Measurements from ENCODE around the gene KRT77.
A peak's percentile ranks its signal among the peaks of the same experiment; 100 is the strongest.

The KRT77 gene

GRCh38 chr12:52662918-52663229 lies 40.5 kb downstream of the KRT77 start:
- H3K27me3 Mint-ChIP-seq: no peaks in the 10 kb centered on the region
- no peak for ATAC-seq
- H3K27ac Mint-ChIP-seq: no peak overlapping the region
- no peaks in the 10 kb centered on the region for H3K4me1 Mint-ChIP-seq
- no peaks in the 10 kb centered on the region for H3K9me3 Mint-ChIP-seq
- no peak overlapping the region for H3K4me3 Mint-ChIP-seq
- DNase-seq: no peak

DNA sequence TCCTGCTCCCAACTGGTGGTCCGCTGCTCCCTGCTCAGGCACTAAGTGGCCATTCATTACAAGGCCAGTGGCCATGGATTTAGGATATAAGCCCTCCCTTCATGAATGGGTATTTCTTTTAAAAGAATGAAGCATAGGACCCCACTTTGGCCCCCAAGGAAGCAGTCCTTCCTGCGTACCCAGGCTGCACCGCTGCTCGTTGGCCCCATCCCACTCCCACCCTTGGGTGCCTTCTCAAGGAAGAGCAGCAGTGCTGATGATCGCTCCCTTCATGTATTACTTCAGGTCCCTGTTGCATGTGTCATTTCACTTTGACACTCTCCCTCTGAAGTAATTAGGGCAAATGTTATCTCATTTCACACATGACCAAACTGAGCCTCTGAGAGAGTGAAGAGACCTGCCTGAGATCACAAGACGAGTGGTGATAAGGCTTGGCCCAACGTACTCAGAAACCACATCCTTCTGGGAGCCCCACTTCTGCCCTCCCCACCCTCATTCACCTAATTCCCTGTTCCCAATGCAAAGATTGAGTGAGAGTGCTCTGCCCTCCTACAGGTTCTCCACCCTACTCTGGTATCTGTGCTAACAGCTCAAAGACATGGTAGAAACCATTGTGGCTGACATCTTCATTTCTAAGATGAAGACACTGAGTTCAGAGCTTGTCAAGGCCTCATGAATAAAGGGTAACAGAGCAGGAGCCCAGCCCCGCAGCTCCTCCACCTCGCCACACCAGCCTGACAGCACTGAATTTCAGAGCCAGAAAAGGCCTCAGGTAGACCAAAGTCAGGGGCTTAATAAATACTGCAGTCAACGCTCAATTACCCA lies 41.0 kb downstream of the KRT77 start:
- H3K27me3 Mint-ChIP-seq: no peaks in the 10 kb centered on the region
- no peak overlapping the region for H3K27ac Mint-ChIP-seq
- ATAC-seq (no peak), DNase-seq (no peak)
- H3K4me3 Mint-ChIP-seq: no peak overlapping the region
- no peaks in the 10 kb centered on the region for H3K4me1 Mint-ChIP-seq
- no peaks in the 10 kb centered on the region for H3K9me3 Mint-ChIP-seq

DNA sequence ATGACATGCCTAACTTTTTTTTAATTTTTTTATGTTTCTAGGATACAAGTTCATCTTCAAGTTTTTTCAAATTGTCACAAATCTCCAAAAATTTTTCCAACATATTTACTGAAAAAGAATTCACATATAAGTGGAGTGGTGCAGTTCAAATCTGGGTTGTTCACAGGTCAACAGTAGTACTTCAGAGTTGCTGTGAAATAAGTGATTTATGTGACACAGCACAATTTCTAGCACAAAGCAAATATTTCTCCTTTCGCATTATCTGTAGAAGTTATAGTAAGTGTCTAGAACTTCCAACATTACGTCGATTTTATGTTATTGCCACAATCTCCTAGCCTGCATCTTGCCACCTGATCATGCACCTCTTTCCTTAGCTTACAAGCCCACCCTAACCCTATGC lies 41.7 kb downstream of the KRT77 start:
- no peak overlapping the region for H3K27ac Mint-ChIP-seq
- no peak for ATAC-seq
- H3K9me3 Mint-ChIP-seq: no peaks in the 10 kb centered on the region
- no peaks in the 10 kb centered on the region for H3K27me3 Mint-ChIP-seq
- no peak overlapping the region for H3K4me3 Mint-ChIP-seq
- H3K4me1 Mint-ChIP-seq: no peaks in the 10 kb centered on the region
- no peak for DNase-seq

DNA sequence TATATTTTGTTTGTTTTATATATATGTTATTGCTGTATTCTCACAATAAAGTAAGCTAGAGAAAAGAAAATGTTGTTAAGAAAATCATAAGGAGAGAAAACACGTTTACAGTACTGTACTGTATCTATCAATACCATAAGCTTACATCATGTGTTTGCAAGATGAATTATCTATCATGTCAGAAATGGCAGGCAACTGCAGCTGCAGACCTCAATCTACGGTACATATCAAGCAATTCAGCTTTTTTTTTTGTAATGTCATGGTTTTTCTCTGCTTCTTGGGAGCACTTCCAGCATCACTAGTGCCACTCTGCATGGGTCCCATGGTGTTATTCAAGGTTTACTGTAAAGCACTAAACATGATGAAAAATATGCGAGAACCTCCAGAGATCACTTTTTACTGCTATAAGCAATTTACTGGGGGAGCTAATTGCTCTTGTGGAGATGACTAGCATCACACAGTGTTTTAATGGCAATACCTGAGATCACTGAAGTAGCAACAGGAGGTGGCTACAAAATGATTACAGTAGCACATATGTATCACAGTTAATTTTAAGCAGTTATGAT lies 42.3 kb downstream of the KRT77 start:
- no peaks in the 10 kb centered on the region for H3K27me3 Mint-ChIP-seq
- DNase-seq (no peak), ATAC-seq (no peak)
- H3K27ac Mint-ChIP-seq: no peak overlapping the region
- no peaks in the 10 kb centered on the region for H3K9me3 Mint-ChIP-seq
- no peak overlapping the region for H3K4me3 Mint-ChIP-seq
- H3K4me1 Mint-ChIP-seq: no peaks in the 10 kb centered on the region

GRCh38 chr12:52659951-52660350 lies 43.4 kb downstream of the KRT77 start:
- DNase-seq (no peak), ATAC-seq (no peak)
- Mint-ChIP-seq H3K9me3 (no peaks in the 10 kb centered on the region), H3K4me1 (no peaks in the 10 kb centered on the region), H3K27ac (no peak overlapping the region), H3K4me3 (no peak overlapping the region), H3K27me3 (no peaks in the 10 kb centered on the region)

DNA sequence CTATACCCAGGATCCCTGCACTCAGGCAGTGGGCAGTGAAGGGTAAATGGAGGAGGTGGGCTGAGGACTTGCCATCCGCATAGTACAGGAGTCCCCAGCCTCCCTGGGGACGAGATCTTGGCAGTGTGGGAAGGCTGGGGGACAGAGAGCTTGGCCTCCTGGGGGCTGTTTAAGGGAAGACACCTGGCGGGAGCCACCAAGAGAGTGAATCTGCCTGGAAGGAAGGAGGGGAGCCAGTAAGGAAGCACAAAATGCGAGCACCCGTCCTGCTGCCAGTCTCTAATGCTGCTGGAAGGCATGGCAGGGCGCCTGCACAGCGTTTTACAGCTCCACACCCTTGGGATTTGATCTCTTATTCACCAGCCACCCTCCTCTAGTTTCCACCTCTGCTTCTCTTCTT lies 43.9 kb downstream of the KRT77 start:
- Mint-ChIP-seq H3K9me3 (no peaks in the 10 kb centered on the region), H3K27ac (no peak overlapping the region), H3K27me3 (no peaks in the 10 kb centered on the region), H3K4me1 (no peaks in the 10 kb centered on the region), H3K4me3 (no peak overlapping the region)
- DNase-seq: no peak
- no peak for ATAC-seq

DNA sequence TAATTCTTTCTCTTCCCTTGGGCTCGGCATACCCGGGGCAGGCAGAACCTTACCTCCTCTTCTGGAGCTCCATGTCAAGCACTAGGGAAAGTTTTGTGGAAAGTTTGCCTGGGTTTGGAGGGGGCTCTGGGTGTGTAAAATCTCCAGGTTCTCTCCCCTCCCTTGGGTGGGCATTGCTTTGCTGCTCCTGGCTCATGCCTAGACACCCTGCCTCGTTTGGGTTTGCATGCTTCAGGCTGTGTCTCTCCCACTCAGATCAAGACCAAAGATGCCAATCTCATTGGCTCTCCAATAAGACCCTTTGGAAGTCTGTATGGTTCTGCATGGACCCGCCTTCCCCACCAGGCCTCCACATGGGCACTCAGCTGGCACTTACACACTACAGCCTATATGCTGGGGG lies 45.1 kb downstream of the KRT77 start:
- no peaks in the 10 kb centered on the region for H3K4me1 Mint-ChIP-seq

GRCh38 chr12:52657250-52657902 lies 45.9 kb downstream of the KRT77 start:
- ATAC-seq: no peak
- no peaks in the 10 kb centered on the region for H3K9me3 Mint-ChIP-seq
- H3K27me3 Mint-ChIP-seq: no peaks in the 10 kb centered on the region
- no peak for DNase-seq
- no peak overlapping the region for H3K27ac Mint-ChIP-seq
- H3K4me1 Mint-ChIP-seq: no peaks in the 10 kb centered on the region
- H3K4me3 Mint-ChIP-seq: no peak overlapping the region

More for the DNA sequence above, 45.1 kb downstream of the KRT77 start:
- Mint-ChIP-seq H3K27ac (peak overlapping the region in 1 of 2 donors; percentile 43), H3K27me3 (no peaks in the 10 kb centered on the region), H3K9me3 (no peaks in the 10 kb centered on the region), H3K4me3 (no peak overlapping the region)
- ATAC-seq (no peak), DNase-seq (no peak)

GRCh38 chr12:52656616-52657015 lies 46.7 kb downstream of the KRT77 start:
- DNase-seq (no peak), ATAC-seq (no peak)
- Mint-ChIP-seq H3K4me3 (no peak overlapping the region), H3K9me3 (no peaks in the 10 kb centered on the region), H3K4me1 (no peaks in the 10 kb centered on the region), H3K27me3 (no peaks in the 10 kb centered on the region), H3K27ac (no peak overlapping the region)

DNA sequence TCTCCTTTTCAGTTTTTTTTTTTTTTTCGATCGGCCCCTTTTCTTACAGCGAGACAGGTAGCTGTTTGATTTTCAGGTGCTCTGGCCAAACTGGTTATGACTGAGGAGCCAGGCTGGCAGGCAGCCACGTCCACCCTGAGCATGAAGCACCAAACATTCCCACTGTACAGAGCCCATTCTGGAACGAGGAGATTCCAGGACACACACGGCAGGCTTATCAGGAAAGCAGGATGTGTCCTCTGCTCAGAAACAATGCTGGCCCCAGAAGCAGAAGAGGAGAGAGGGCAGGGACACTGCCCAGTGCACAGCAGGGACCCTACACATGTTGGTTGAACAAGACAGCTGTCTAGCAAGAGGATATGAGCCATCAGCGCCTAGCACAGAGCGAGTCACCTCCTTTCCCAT lies 47.6 kb downstream of the KRT77 start:
- H3K27me3 Mint-ChIP-seq: no peaks in the 10 kb centered on the region
- no peak overlapping the region for H3K4me3 Mint-ChIP-seq
- DNase-seq (no peak), ATAC-seq (no peak)
- no peaks in the 10 kb centered on the region for H3K4me1 Mint-ChIP-seq
- no peak overlapping the region for H3K27ac Mint-ChIP-seq
- H3K9me3 Mint-ChIP-seq: no peaks in the 10 kb centered on the region

DNA sequence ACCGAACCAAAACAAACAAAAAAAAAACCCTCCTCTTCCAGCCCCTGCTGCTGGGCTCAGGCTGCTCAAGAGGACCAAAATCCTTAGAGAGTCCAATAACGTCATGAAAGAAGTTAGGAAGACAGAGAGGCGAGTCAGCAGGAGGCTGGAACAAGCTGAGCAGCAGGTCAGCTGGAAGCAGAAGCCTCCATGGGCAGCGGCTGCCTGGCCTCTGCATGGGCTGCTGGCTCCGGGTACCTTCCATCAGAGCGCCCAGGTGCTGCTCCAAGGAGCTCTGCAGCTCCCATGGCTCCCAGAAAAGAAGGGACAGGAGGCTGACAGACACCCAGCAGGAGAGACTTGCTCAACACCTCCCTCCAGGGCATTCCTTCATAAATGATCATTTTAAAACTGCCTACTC lies 48.1 kb downstream of the KRT77 start:
- Mint-ChIP-seq H3K27me3 (no peaks in the 10 kb centered on the region), H3K9me3 (no peaks in the 10 kb centered on the region), H3K4me3 (no peak overlapping the region), H3K4me1 (peaks cover 2% of the 10 kb centered on the region), H3K27ac (no peak overlapping the region)
- DNase-seq (no peak), ATAC-seq (no peak)

DNA sequence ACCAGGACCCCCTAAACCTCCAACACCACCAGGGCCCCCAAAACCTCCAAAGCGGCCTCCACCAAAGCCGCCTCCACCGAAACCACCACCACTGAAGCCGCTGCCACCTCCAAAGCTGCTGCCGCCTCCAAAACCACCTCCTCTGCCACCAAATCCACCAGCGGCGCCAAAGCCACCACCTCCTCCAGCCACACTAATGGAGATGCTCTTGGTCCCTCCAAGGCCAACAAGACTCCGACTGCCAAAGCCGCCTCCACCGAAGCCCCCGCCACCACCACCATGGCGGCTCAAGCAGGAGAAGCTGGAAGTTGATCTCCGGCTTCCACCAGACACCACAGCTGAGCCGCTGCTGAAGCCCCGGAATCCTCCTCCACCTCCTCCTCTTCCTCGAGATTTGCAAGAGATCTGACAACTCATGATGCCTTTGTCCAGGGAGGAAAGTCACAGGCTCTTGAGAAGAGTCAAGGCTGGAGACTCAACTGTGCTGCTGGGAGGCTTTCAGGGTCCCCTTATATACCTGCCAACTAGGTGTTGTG lies 51.5 kb downstream of the KRT77 start, which contains the start of gene KRT2:
TSS of gene KRT2 (minus strand) at position 486 of the 536 bp plus-strand sequence. CDS start at position 417, 69 bp downstream.
- DNase-seq (no peak), ATAC-seq (no peak)
- Mint-ChIP-seq H3K9me3 (no peaks in the 10 kb centered on the region), H3K4me3 (no peak within 1 kb of the TSS), H3K27ac (no peak within 1 kb of the TSS), H3K4me1 (peaks cover 36% of the 10 kb centered on the region), H3K27me3 (no peaks in the 10 kb centered on the region)

DNA sequence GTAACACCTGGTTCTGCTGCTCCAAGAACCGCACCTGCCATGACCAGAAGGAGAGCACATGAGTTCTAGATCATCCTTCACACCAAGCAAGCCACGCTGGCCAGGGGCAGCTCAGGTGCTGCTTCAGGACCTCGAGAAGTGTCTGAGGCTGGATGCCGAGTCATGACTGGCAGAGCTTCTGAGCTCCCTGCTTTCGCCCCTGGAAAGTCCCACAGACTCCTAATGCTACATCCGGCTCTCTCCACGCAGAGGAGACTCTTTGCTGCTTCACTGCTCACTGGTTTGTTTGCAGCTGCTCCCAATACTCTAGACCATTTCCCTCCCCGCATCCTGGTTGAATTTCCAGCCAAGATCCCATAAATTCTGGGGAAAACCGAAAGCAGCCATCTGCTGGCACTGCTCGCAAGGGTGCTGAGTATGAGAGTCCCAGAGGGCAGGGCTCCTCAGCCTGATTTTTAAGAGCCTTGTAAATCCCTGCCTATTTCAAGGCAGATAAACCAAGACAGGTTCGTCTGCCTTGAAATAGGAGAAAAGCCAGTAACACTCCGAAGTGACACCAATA lies 52.7 kb downstream of the KRT77 start:
- H3K27me3 Mint-ChIP-seq: no peaks in the 10 kb centered on the region
- ATAC-seq (no peak), DNase-seq (no peak)
- no peaks in the 10 kb centered on the region for H3K9me3 Mint-ChIP-seq
- peaks cover 48% of the 10 kb centered on the region for H3K4me1 Mint-ChIP-seq
- H3K27ac Mint-ChIP-seq: no peak overlapping the region
- no peak overlapping the region for H3K4me3 Mint-ChIP-seq

DNA sequence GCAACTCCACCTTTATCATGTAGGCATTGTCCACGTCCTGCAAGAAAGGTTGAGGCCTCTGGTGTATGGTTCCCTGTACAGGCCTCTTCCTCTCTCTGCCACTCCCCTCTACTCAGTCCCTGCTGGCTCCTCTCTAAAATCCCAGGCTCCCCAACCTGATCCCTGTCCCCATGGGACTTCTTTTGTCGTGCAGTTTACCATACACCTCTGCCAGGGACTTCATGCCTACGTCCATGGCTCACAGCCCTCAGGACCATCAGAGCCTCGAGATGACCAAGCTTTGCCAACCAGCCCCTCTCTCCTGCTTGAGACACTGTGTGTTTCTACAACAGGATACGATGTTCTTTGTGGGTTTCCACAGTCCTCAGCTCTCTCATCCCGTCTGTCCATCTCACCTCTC lies 54.3 kb downstream of the KRT77 start:
- DNase-seq (no peak), ATAC-seq (no peak)
- H3K4me1 Mint-ChIP-seq: peaks cover 64% of the 10 kb centered on the region
- no peaks in the 10 kb centered on the region for H3K9me3 Mint-ChIP-seq
- no peak overlapping the region for H3K4me3 Mint-ChIP-seq
- H3K27me3 Mint-ChIP-seq: no peaks in the 10 kb centered on the region
- peak overlapping the region in 1 of 2 donors; percentile 47 for H3K27ac Mint-ChIP-seq

- DNase-seq (no peak), ATAC-seq (no peak)
- Mint-ChIP-seq H3K9me3 (no peaks in the 10 kb centered on the region), H3K27me3 (no peaks in the 10 kb centered on the region), H3K4me3 (no peak overlapping the region), H3K4me1 (peaks cover 73% of the 10 kb centered on the region), H3K27ac (peak overlapping the region in 1 of 2 donors; percentile 51)
Measured at GRCh38 chr12:52648012-52648550, 55.2 kb downstream of the KRT77 start.

DNA sequence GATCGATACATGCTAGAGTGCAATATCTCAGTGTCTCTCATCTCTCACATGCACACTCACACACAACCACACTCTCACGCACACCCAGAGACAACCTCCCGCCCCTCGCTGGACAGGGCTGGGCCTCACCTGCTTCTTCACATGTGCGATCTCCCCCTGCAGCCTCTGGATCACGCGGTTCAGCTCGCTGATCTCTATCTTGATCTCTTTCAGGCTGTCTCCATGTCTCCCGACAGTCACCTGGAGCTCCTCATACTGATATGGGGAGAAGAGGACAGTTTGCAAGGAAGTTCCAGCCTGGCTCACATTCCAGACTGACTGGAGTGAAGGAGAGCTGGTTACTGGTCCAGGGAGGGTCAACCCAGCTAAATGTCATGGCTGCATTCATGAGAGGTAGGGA lies 55.7 kb downstream of the KRT77 start:
- ATAC-seq (no peak), DNase-seq (no peak)
- no peaks in the 10 kb centered on the region for H3K27me3 Mint-ChIP-seq
- H3K27ac Mint-ChIP-seq: no peak overlapping the region
- H3K4me1 Mint-ChIP-seq: peaks cover 75% of the 10 kb centered on the region
- H3K4me3 Mint-ChIP-seq: no peak overlapping the region
- no peaks in the 10 kb centered on the region for H3K9me3 Mint-ChIP-seq
